ENCODE data around the gene TELO2.

Gene TELO2

GRCh38 chr16:1511662-1512569 lies 18.8 kb downstream of the TELO2 start:
- TF ChIP-seq CTCF (IDR thresholded peaks at IDR 0.05; ENCODE audit: insufficient read depth, low read length, missing control alignments) = no peak
- CTCF ChIA-PET = interaction anchor here (1.3 kb wide), 1 partner anchor 97 kb away, joined by 3 read pairs; no protein-coding TSS in a partner anchor
- DNase-seq (ENCODE audit: low read depth, low spot score) = no peak
- H3K4me3 ChIP-seq (ENCODE audit: low read depth, low read length) = no peak overlapping the region
- POLR2A ChIA-PET = interaction anchor here (0.6 to 1.3 kb wide), 2 partner anchors 21 to 458 kb away, joined by 3 read pairs; partner anchors contain the start of gene TMEM204

GRCh38 chr16:1512774-1513173 lies 19.6 kb downstream of the TELO2 start:
- H3K4me3 ChIP-seq (ENCODE audit: low read depth, low read length) = no peak overlapping the region
- ChIA-PET POLR2A (interaction anchor here (1.3 kb wide), 1 partner anchor 21 kb away, joined by 3 read pairs; the partner anchor contains the start of gene TMEM204), CTCF (interaction anchor here (1.3 kb wide), 1 partner anchor 96 kb away, joined by 3 read pairs; no protein-coding TSS in a partner anchor)
- TF ChIP-seq CTCF (IDR thresholded peaks at IDR 0.05; ENCODE audit: insufficient read depth, low read length, missing control alignments) = no peak
- no peak for DNase-seq (ENCODE audit: low read depth, low spot score)

- ChIA-PET CTCF (interaction anchor here (0.9 to 1.6 kb wide), 2 partner anchors 9 to 191 kb away, joined by 4 read pairs; partner anchors contain the start of gene MAPK8IP3), POLR2A (no interaction called here)
- no peak overlapping the region for H3K4me3 ChIP-seq (ENCODE audit: low read depth, low read length)
- no peak for TF ChIP-seq CTCF (IDR thresholded peaks at IDR 0.05; ENCODE audit: insufficient read depth, low read length, missing control alignments)
- DNase-seq (ENCODE audit: low read depth, low spot score) = no peak
Observed at GRCh38 chr16:1514507-1514906, 21.3 kb downstream of the TELO2 start.

- DNase-seq (ENCODE audit: low read depth, low spot score) = no peak
- no peak for TF ChIP-seq CTCF (IDR thresholded peaks at IDR 0.05; ENCODE audit: insufficient read depth, low read length, missing control alignments)
- H3K4me3 ChIP-seq (ENCODE audit: low read depth, low read length) = no peak overlapping the region
- ChIA-PET CTCF (no interaction called here), POLR2A (no interaction called here)
Observed at GRCh38 chr16:1518626-1519135, 25.5 kb downstream of the TELO2 start.

GRCh38 chr16:1519831-1520230 lies 26.7 kb downstream of the TELO2 start:
- no peak for TF ChIP-seq CTCF (IDR thresholded peaks at IDR 0.05; ENCODE audit: insufficient read depth, low read length, missing control alignments)
- no peak overlapping the region for H3K4me3 ChIP-seq (ENCODE audit: low read depth, low read length)
- no peak for DNase-seq (ENCODE audit: low read depth, low spot score)
- CTCF ChIA-PET = no interaction called here
- POLR2A ChIA-PET = no interaction called here

- CTCF ChIA-PET = no interaction called here
- no peak for TF ChIP-seq CTCF (IDR thresholded peaks at IDR 0.05; ENCODE audit: insufficient read depth, low read length, missing control alignments)
- no peak for DNase-seq (ENCODE audit: low read depth, low spot score)
- POLR2A ChIA-PET = no interaction called here
- H3K4me3 ChIP-seq (ENCODE audit: low read depth, low read length) = no peak overlapping the region
Observed at GRCh38 chr16:1520461-1520860, 27.3 kb downstream of the TELO2 start.

Measured in AG04449 (cell line).